GM12875 (cell line): ENCODE measurements around the gene SLC27A5.
A peak's percentile ranks its signal among the peaks of the same experiment; 100 is the strongest.

Experiments used
- H3K4me3 ChIP-seq: one replicate; pipeline ENCODE4 v1.5.1; 2011; ENCODE audit warnings: low read depth, low read length, control low read depth
- CTCF ChIP-seq: IDR thresholded peaks from 2 replicates; pipeline ENCODE4 v1.5.1; 2011; ENCODE audit warnings: low read depth, mild to moderate bottlenecking, control low read depth, inconsistent platforms, low read length, moderate library complexity, borderline replicate concordance; ENCODE audit not compliant: insufficient read depth

The SLC27A5 gene

DNA sequence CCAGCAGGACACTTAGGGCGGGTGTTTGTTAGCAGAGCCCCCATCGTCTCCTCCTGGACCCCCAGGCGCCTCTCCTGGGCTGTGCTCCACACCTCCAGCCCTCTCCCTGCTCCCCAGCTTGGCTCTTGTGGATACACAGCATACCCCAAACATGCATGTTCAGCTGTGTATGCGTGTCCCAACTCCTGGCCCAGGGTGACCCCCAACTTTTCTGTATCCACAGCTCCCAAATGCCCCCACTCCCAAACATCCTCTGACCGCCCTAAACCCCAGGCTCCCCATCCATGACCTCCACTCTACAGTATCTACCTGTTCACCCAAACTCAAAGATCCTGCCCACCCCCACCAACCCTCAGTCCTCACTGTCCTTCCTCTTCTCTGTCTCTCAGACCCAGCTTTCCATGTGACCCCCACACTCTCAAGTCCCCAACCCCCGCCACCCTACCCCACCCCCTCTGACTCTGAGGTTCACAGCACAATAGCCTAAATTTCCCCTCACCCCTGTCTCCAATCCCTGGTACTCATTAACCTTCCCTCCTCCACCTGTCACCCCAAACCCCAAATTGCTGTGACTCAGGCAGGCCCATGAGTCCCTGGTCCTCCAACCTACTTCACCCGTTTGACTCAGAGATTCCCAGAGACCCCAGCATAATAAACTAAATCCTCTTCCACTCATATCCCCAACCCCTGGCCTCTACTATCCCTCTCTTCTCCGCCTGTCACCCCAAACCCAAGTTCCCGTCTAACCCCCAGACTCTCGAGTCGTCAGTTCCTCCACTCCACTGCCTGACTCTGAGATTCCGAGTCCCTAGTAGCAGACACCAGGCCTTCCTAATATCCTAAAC, 45.7 kb upstream of the SLC27A5 start:
- peak overlapping the region; percentile 96 for H3K4me3 ChIP-seq
- TF ChIP-seq CTCF, result no peak

- no peak for TF ChIP-seq CTCF
- peak overlapping the region; percentile 96 for H3K4me3 ChIP-seq
These were observed 44.9 kb upstream of the SLC27A5 start for GRCh38 chr19:58556622-58557220.

DNA sequence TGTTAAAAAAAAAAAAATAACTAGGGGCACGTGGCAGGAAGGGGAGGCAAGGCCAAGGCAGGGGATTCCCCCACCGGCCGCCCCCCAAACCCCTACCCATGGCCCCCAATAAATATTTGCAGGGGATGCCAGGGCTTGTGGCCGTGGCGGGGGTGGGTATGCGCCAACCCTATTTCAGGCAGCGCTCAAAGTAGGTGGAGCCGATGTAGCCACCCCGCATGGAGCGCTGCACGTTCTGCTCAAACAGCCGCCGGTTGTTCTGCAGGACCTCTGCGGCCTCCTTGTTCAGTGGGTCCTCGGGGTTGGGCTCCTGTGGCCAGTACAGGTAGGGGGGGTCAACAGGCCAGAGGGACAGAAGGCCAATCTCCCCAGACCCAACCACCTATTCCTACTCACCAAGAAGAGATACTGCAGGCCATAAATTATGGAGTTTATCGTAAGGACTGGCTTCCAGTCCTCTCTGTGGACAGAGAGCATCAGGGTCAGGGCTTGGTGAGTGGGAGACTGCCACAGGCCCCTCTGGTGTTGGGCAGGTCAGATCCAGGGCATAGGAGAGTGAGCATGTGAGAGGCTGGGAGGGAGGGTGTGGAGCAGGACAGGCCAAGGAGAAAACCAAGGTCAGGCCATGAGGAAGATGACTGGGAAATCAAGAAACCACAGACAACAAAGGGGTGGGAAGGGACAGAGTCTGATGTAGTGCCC, 44.3 kb upstream of the SLC27A5 start:
- TF ChIP-seq CTCF, result no peak
- H3K4me3 ChIP-seq, result no peak overlapping the region

DNA sequence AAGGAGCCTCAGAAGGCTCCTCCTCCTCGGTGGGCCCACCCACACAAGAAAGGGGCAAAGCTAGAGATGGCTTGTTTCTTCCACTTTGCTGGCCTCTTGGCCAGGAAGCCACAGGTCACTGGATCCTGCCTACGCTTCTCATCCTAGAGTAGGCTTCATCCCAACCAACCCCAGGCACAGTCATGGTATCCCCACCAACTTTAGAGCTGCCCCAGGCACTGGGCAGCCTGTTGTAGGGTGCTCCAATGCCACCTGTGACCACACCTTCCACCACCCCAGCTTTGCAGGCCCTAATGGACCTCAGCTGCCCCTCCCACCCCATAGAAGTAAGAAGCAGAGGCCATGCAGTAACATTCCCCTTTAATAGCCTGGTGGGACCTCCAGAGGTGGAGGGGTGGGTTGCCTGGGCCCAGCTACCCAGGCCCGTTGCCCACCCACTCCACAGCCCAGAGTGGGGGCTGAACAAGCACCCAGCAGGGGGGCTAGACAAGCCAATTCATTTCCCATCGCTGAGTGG, 43.6 kb upstream of the SLC27A5 start:
- TF ChIP-seq CTCF, result no peak
- peak overlapping the region; percentile 79 for H3K4me3 ChIP-seq

GRCh38 chr19:58554494-58555368, 42.9 kb upstream of the SLC27A5 start, which contains the start of gene CHMP2A:
TSS of gene CHMP2A (minus strand) at chr19:58555105. CDS start at chr19:58554212, 893 bp downstream.
- peak within 1 kb of the TSS; percentile 79 for H3K4me3 ChIP-seq
- TF ChIP-seq CTCF, result no peak

GRCh38 chr19:58553799-58554493, 42.2 kb upstream of the SLC27A5 start:
- TF ChIP-seq CTCF, result no peak
- H3K4me3 ChIP-seq, result peak overlapping the region; percentile 79
